GM23338 (cell line): ENCODE measurements around the gene TMEM38A. TPM values are rescaled to one million over a fixed set of nuclear protein-coding genes. Genes with fewer than 3 reads are reported as not detected.

ENCODE experiments used
- ATAC-seq: fragments of 200-7000 bp; cut with Tn5 transposase; 3 replicates; pipeline ENCODE4 v1.9.1; 2020
- DNase-seq: peaks from one replicate; pipeline ENCODE4 v3.0.0-alpha.2; 2015; ENCODE audit warnings: low spot score
- H2AFZ ChIP-seq: fragments of 200-600 bp; sonication (generic); 2 replicates; pipeline ENCODE4 v1.8.0; 2016; ENCODE audit warnings: antibody characterized with exemption, mild to moderate bottlenecking, moderate library complexity
- H3F3A ChIP-seq: fragments of 200-600 bp; sonication (generic); replicated peaks from 2 replicates; pipeline ENCODE4 v1.8.0; 2017; ENCODE audit warnings: antibody characterized with exemption, mixed run types, low read depth
- H3K27ac ChIP-seq: fragments of 200-600 bp; sonication (generic); 2 replicates; pipeline ENCODE4 v1.6.1; 2016; ENCODE audit warnings: low read depth
- H3K27me3 ChIP-seq: fragments of 200-600 bp; sonication (generic); 2 replicates; pipeline ENCODE4 v1.8.0; 2016; ENCODE audit warnings: mild to moderate bottlenecking, mixed run types, moderate library complexity; ENCODE audit not compliant: insufficient read depth
- H3K36me3 ChIP-seq: fragments of 200-600 bp; sonication (generic); 2 replicates; pipeline ENCODE4 v1.8.0; 2016; ENCODE audit warnings: mild to moderate bottlenecking; ENCODE audit not compliant: insufficient read depth
- H3K4me1 ChIP-seq: fragments of 200-600 bp; sonication (generic); 2 replicates; pipeline ENCODE4 v1.8.0; 2016; ENCODE audit warnings: mild to moderate bottlenecking, moderate library complexity; ENCODE audit not compliant: insufficient read depth
- H3K4me2 ChIP-seq: fragments of 200-600 bp; sonication (generic); 2 replicates; pipeline ENCODE4 v1.7.1; 2017; ENCODE audit warnings: mixed run types
- H3K4me3 ChIP-seq: fragments of 200-600 bp; sonication (generic); 2 replicates; pipeline ENCODE4 v1.6.1; 2016; ENCODE audit warnings: mixed run types
- H3K79me2 ChIP-seq: fragments of 200-600 bp; sonication (generic); replicated peaks from 2 replicates; pipeline ENCODE4 v1.8.0; 2017; ENCODE audit warnings: mild to moderate bottlenecking; ENCODE audit not compliant: insufficient read depth
- H3K9me2 ChIP-seq: fragments of 200-600 bp; sonication (generic); 2 replicates; pipeline ENCODE4 v1.8.0; 2017; ENCODE audit not compliant: insufficient read depth
- H4K20me1 ChIP-seq: fragments of 200-600 bp; sonication (generic); replicated peaks from 2 replicates; pipeline ENCODE4 v1.8.0; 2017; ENCODE audit warnings: mild to moderate bottlenecking; ENCODE audit not compliant: insufficient read depth
- H3K27ac Mint-ChIP-seq: 2 replicates; pipeline ENCODE4 v1.8.0; 2020; ENCODE audit warnings: inconsistent platforms, mild to moderate bottlenecking, moderate library complexity, mixed read lengths
- H3K27me3 Mint-ChIP-seq: 3 replicates; pipeline ENCODE4 v1.8.0; 2022; ENCODE audit warnings: low read depth, mild to moderate bottlenecking, moderate library complexity, mixed read lengths, inconsistent platforms; ENCODE audit not compliant: insufficient read depth, poor library complexity
- H3K36me3 Mint-ChIP-seq: 3 replicates; pipeline ENCODE4 v1.8.0; 2021; ENCODE audit warnings: low read depth, mild to moderate bottlenecking, inconsistent platforms, moderate library complexity, mixed read lengths
- H3K4me1 Mint-ChIP-seq: 3 replicates; pipeline ENCODE4 v1.8.0; 2020; ENCODE audit warnings: mild to moderate bottlenecking, inconsistent platforms, mixed read lengths
- H3K4me3 Mint-ChIP-seq: 3 replicates; pipeline ENCODE4 v1.8.0; 2021; ENCODE audit warnings: moderate library complexity, mild to moderate bottlenecking, inconsistent platforms, mixed read lengths
- H3K9me3 Mint-ChIP-seq: 3 replicates; pipeline ENCODE4 v1.8.0; 2020; ENCODE audit warnings: moderate library complexity, mild to moderate bottlenecking, inconsistent platforms, mixed read lengths
- CREB1 ChIP-seq: fragments of 250-450 bp; sonication (Bioruptor Pico); IDR thresholded peaks from 2 replicates; pipeline ENCODE4 v1.5.0; 2020; ENCODE audit warnings: low read depth, mild to moderate bottlenecking, moderate library complexity
- CTCF ChIP-seq, 2 experiments: fragments of 200-600 bp in 1 of 2; sonication (generic) in 1 of 2; conservative IDR thresholded peaks; 2 replicates each; pipeline versions ENCODE4 v1.5.1 to v1.6.1; 2016 to 2017; ENCODE audit warnings: antibody characterized with exemption in 2 of 2, low read depth in 2 of 2, mild to moderate bottlenecking in 2 of 2, moderate library complexity in 1 of 2
- ETS1 ChIP-seq: IDR thresholded peaks from 2 replicates; pipeline ENCODE4 v1.6.1; 2016; ENCODE audit warnings: antibody characterized with exemption
- EZH2phosphoT487 ChIP-seq: fragments of 200-600 bp; sonication (generic); IDR thresholded peaks from one replicate; pipeline ENCODE4 v1.8.1; 2018; ENCODE audit warnings: antibody characterized with exemption; ENCODE audit not compliant: unreplicated experiment
- JUNB ChIP-seq: IDR thresholded peaks from one replicate; pipeline ENCODE4 v1.6.1; 2016; ENCODE audit warnings: antibody characterized with exemption; ENCODE audit not compliant: unreplicated experiment
- NANOG ChIP-seq: IDR thresholded peaks from 2 replicates; pipeline ENCODE4 v1.6.1; 2016; ENCODE audit warnings: antibody characterized with exemption, borderline replicate concordance
- POLR2AphosphoS5 ChIP-seq: IDR thresholded peaks from 2 replicates; pipeline ENCODE4 v1.6.1; 2016; ENCODE audit warnings: antibody characterized with exemption, low read depth
- STAT1 ChIP-seq: IDR thresholded peaks from one replicate; pipeline ENCODE4 v1.6.1; 2016; ENCODE audit warnings: antibody characterized with exemption; ENCODE audit not compliant: unreplicated experiment
- ZNF114 ChIP-seq: fragments of 250-450 bp; sonication (Bioruptor Pico); IDR thresholded peaks from 2 replicates; pipeline ENCODE4 v1.5.0; 2020; ENCODE audit warnings: mild to moderate bottlenecking, moderate library complexity
- ZNF331 ChIP-seq: fragments of 250-450 bp; sonication (Bioruptor Pico); IDR thresholded peaks from 2 replicates; pipeline ENCODE4 v1.5.0; 2020; ENCODE audit warnings: low read depth, mild to moderate bottlenecking, moderate library complexity
- polyA plus RNA-seq: library from polyadenylated mRNA; unstranded; fragments of >200 nt; fragmentation: Nextera tagmentation; extraction: Ambion mirVana; gene quantifications from 2 replicates; pipeline ENCODE4 v1.2.1, GENCODE V29; 2016
- total RNA-seq: library from RNA; depleted of rRNA; stranded (reverse); fragments of >200 nt; shearing (Covaris generic); gene quantifications from 2 replicates; pipeline ENCODE4 v1.2.3, GENCODE V29; 2014

TMEM38A gene
- total and polyA plus RNA-seq, 2 experiments from 2014 or later: 5.9 to 14.1 TPM

DNA sequence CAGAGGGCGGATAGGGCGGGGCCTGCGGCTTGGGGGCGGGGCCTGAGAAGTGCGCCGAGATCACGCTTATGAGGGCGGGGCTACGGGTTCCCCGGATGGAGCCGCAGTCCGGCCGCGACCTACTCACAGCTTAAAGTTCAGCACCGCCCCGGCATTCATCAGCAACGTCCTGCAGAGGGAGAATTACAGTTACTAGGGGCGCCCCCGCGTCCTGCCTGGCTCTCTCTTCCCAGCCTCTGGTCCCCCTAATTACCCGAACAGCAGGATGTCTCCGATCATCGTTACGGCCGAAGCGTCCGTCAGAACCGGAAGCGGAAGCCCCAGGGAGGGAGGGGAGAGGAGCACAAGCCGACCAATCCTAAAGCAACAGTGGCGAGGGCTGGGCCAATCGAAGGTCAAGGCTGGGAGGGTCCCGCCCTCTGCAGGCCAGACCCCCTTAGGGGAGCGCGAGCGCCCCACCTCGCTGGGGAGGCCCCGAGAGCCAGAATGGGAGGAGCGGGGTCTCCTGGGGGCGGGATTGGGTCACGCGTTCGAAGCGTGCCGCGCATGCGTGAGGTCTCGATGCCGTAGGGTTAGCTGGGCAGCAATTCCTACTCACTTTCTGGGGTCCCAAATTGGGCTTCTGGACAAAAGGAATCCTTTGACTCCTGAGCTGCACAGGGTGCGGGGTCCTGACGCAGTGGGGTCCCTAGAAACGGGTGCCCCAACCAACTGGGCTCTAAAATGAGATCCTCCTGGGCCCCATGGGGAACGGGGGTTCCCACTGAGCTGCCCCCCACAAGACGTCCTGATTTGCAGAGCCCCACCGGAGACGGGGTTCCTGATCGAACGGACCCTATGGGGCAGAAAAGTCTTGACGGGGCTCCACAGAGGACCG lies 869 bp upstream of the TMEM38A start, which contains the start of gene SMIM7 (continued):
- no peak for TF ChIP-seq CREB1 (CRISPR knock-in tag)
- TF ChIP-seq CTCF (conservative IDR thresholded peaks at IDR 0.05; ENCODE audit: low read depth in 2 of 2): peak in 1 of 2 experiments; percentile 54; a peak in 2 of 4 replicates
- TF ChIP-seq ETS1: peak; percentile 72
- TF ChIP-seq NANOG: no peak
- TF ChIP-seq POLR2AphosphoS5: peak; percentile 89
- no peak for TF ChIP-seq EZH2phosphoT487
- no peak for TF ChIP-seq JUNB

DNA sequence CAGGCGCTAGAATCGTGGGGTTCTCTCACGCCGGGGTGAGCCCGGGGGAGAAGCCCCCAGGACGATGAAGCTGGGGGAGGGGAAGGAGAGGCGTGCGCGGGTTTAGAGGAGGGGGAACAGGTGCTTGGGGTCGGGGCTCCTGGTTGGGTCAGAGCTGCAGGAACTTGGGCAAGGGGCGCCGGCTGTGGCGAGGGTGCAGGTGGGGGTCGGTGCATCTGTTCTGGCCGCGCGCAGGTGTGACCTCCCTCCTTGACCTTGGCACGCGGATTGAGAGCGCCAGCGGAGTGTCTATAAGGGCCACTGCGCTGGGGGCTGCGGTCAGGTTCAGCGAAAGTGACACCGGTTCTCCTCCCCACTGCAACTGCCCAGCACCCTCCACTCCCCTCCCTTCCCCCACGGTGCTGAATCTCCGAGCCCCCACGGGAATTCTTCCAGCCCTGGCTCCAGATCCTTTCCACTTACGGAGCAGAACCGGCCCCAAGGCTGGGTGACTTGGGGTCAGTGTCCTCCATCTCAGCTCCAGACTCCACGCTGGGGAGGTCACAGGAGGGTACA lies 618 bp downstream of the TMEM38A start:
- peaks cover 15% of the 10 kb centered on the region for H3K27me3 Mint-ChIP-seq
- no peaks in the 10 kb centered on the region for H3K27me3 ChIP-seq
- H3K4me3 Mint-ChIP-seq: peak overlapping the region; percentile 91
- H3K27ac Mint-ChIP-seq: peak overlapping the region; percentile 65; the same call in 1 of the 2 replicates
- no peak for TF ChIP-seq ZNF331 (CRISPR knock-in tag)
- TF ChIP-seq NANOG: no peak
- no peak for TF ChIP-seq EZH2phosphoT487
- 0 out of 2 replicates have a peak, but pooled peaks have one; percentile 24 for TF ChIP-seq CREB1 (CRISPR knock-in tag)
- TF ChIP-seq STAT1: no peak
- no peak for TF ChIP-seq ETS1
- no peak for TF ChIP-seq ZNF114 (CRISPR knock-in tag)
- TF ChIP-seq POLR2AphosphoS5: no peak
- H3K36me3 ChIP-seq: peaks cover 7% of the 10 kb centered on the region
- no peaks in the 10 kb centered on the region for H3K9me3 Mint-ChIP-seq
- H3K27ac ChIP-seq: no peak overlapping the region
- H3K9me2 ChIP-seq: no peaks in the 10 kb centered on the region
- peaks cover 8% of the 10 kb centered on the region; the same call in 2 of the 3 replicates for H3K4me1 Mint-ChIP-seq
- H3K4me2 ChIP-seq: peak overlapping the region; percentile 80
- peak overlapping the region; percentile 92 for H3K4me3 ChIP-seq
- H3K79me2 ChIP-seq: peaks cover 68% of the 10 kb centered on the region
- DNase-seq (peak; percentile 72), ATAC-seq (peak; percentile 3)
- H4K20me1 ChIP-seq: peaks cover 35% of the 10 kb centered on the region
- peaks cover 13% of the 10 kb centered on the region for H3K4me1 ChIP-seq
- 0 out of 2 replicates have a peak, but pooled peaks cover 3% of the 10 kb centered on the region for H3F3A ChIP-seq
- peaks cover 26% of the 10 kb centered on the region for H3K36me3 Mint-ChIP-seq
- peak overlapping the region; percentile 84; the same call in 1 of the 2 replicates for H2AFZ ChIP-seq
